HG02763 (cell line): ENCODE measurements around the gene NR3C1.

Experiments used
- ATAC-seq: cut with Tn5 transposase; IDR thresholded peaks from one replicate; pipeline ENCODE4 v1.9.1; 2021; ENCODE audit warnings: mild to moderate bottlenecking, moderate library complexity; ENCODE audit not compliant: unreplicated experiment

Gene NR3C1

DNA sequence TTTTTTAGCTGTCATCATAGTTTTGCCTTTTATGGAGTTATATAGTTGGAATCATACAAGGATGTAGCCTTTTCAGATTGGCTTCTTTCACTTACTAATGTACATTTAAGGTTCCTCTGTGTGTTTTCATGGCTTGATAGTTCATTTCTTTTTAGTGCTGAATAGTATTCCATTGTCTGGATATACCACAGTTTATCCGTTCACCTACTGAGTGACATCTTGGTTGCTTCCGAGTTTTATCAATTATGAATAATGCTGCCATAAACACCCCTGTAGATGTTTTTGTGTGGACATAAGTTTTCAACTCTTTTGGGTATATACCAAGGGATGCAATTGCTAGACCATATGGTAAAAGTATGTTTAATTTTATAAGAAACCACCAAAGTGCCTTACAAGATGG is 136.3 kb downstream of the NR3C1 start:
- ATAC-seq = no peak

DNA sequence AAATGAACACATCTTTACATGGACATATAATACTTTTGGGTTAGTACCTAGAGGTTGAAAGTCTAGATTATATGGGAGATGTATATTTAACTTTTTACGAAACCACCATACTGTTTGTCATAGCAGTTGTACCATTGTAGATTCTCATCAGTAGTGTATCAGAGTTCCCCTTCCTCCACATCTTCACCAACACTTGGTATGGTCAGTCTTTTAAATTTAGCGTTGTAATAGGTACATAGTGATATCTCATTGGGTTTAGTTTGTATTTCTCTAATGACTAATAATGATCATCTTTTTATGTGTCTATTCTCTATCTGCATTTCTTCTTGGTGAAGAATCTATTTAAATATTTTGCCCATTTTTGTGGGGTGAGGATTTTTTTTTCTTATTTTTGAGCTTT is 137.5 kb downstream of the NR3C1 start:
- no peak for ATAC-seq

DNA sequence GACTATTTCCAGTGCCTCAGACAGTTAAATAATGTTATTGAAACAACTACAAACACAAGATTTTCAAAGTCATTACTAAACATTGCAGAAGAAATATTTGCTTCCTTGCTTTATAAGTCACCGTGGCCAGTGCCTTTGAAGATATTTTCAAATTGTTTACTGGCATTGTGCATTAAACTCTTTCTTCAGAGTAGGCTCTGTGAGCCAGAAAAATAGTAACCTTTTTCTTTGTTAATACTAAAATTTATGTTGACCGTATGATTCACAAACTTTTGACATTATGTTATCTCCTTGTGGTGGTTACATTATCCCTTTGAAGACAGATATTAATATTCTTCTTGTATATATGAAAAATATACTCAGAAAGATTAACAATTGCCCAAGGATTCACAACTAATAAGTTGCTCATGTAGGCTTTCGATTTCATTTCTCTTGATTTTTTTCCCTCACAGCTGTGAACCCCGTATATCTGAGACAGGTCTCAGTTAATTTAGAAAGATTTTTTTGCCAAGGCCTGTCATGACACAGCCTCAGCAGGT is 140.1 kb downstream of the NR3C1 start:
- no peak for ATAC-seq

DNA sequence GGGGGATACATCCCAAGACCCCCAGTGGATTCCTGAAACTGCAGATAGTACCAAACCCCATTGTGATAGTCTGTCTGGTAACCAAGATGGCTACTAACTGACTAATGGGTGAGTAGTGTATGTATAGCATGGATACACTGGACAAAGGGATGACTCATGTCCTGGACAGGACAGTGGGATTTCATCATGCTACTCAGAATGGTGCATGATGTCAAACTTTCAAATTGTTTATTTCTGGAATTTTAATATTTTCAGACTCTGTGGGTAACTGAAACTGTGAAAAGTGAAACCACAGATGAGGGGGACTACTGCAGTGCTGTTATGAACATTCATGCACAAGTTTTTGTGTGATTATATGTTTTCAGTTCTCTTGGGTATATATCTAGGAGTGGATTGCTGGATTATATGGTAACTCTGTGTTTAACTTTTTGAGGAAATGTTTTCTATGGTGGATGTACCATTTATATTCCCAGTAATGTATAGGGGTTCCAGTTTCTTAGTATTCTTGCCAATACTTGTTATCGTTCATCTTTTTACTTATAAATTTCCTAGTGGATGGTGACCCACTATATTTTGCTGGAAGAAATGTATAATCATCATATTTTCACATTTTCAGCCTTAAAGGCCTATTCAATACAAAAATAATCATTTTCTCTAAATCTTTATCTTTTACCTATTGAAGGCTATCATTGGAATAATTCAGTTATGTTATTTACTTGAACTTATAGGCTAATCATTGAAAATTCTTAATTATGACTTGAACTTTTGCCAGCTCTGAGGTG is 140.9 kb downstream of the NR3C1 start:
- no peak for ATAC-seq

DNA sequence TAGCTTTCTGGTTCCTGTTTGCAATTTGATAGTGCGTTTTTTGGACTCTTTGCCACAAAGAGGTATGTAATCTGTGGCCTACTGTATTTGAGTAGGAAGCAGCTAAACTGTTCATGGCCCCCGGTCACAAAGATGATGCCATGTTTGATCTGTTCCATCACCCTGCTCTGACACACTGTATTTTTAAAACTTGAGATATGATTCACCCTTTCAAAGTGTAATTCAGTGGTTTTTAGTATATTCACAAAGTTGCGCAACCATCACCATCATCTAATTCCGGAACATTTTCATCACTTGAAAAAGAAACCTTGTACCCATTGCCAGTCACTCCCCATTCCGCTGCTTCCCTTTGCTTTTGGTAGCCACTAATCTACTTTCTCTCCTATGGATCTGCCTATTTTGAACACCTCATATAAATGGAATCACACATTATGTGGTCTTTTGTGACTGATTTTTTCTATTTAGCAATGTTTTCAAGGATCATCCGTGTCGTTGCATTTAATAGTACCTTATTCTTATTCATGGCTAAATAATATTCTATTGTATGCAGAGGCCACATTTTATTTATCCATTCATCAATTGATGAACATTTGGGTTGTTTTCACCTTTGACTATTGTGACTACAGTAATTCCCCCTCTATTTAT is 141.6 kb downstream of the NR3C1 start:
- ATAC-seq = no peak

DNA sequence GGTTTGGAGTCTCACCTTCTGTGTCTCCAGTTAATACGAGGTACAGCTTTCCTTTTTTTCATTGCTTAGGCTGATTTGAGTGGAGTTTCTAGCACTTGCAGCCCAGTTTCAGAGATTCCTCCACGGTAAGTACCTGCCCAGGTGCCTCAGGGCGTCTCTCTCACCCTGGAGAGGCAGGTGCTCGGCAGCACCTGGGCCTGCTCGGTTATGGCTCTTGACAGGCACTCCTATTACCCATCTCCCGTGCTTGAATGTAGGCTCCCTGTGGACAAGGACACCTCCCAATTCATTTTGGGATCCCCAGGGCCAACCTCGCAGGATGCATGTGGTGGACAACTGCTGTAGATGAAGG is 144.3 kb downstream of the NR3C1 start:
- ATAC-seq = no peak

DNA sequence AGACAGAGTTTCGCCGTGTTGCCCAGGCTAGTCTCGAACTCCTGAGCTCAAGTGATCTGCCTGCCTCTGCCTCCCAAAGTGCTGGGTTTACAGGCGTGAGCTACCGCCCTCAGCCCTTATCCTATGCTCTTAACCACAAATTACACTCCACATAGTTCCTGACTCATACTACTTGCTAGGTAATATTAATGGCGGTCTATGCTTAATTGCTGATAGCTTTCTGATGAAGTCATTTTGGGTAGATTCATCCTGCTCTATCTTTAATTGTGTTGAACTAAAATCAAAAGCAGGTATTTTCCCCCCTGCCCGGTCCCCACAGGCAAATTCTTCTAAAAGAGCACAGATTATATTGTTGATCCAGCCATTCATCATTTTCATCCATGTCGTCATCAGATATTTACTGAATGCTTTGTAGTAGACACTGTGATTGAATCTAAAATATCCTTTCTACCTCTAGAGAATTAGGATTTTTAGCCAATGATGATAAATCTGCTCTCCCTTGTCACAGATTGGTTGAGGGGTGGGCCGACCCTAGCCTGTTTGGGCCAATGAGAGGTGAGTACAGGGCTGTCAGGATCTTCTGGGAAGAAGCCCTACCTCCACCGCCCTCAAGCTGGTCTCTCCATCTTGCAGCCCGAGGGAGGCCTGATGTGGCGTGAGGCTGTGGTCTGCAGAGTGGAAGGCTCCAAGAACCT is 144.8 kb downstream of the NR3C1 start:
- no peak for ATAC-seq

DNA sequence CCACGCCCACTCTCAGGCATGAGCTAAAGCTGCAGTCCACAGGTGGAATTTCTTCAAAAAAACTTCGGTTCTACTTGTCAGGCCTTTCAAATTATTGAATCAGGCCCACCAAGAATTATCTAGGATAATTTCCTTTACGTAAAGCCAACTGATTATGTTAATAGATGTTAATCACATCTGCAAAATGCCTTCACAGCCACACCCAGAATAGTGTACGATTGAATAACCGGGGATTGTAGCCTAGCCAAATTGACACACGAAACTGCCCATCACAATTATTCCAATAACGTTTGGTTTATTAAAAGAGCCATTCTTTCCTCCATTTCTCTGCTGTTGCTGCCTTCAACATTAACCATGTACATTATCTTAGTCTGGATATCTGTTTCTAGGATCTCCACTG is 148.7 kb downstream of the NR3C1 start:
- no peak for ATAC-seq

DNA sequence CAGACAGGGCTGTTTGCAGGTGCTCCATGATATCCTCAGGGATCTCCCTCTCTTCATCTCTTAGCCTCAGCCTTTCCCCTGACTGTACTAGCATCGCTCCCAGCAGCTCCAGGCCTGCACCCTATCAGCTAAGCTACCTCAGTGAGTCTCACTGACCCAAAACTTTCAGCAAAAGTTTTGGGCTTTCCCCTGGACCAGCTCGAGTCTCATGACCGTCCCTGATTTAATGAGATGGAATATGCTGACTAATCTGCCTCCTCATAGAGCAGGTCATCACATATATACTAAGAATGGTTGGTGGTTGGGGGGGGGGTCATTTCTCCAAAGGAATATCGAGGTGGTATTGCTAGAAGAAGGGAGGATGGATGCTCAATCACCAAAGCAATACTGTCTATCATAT is 151.5 kb downstream of the NR3C1 start:
- ATAC-seq = no peak

DNA sequence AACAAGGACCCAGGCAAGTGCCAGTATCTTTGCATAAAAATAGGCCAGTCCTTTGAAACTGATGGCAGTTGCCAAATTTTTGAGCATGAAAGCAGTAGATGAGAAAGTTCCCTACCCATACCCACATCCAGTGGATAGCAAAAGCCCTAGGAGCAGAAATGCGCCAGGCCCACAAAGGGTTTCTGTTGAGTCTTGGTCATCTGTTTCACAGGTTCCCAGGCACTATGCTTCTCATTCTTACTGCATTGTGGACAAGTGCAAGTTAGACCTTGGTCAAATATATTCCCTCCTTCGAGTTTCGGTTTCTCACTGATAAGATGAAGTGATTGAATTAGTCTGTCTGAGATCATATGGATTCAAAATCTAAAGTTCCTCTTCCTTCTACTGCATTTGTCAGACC is 152.3 kb downstream of the NR3C1 start:
- no peak for ATAC-seq

DNA sequence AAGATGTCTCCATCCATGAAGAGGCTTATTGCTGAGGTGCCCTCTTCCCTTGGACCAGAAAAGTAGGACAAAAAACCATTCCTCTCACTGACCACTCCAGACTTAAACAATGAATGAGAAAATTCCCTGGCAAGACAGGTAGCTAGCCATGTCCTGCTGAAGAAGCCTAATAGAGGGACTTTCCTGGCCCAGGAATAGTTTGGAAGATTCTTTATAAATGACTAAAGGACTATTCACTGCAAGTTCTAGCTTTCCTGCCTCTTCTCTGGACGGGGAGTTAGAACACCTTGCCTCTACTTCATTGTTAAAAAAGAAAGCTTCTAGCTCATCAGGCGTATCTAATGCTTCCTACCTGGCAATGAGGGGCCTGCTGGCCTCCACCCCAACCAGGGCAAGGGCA is 153.6 kb downstream of the NR3C1 start:
- ATAC-seq = no peak

DNA sequence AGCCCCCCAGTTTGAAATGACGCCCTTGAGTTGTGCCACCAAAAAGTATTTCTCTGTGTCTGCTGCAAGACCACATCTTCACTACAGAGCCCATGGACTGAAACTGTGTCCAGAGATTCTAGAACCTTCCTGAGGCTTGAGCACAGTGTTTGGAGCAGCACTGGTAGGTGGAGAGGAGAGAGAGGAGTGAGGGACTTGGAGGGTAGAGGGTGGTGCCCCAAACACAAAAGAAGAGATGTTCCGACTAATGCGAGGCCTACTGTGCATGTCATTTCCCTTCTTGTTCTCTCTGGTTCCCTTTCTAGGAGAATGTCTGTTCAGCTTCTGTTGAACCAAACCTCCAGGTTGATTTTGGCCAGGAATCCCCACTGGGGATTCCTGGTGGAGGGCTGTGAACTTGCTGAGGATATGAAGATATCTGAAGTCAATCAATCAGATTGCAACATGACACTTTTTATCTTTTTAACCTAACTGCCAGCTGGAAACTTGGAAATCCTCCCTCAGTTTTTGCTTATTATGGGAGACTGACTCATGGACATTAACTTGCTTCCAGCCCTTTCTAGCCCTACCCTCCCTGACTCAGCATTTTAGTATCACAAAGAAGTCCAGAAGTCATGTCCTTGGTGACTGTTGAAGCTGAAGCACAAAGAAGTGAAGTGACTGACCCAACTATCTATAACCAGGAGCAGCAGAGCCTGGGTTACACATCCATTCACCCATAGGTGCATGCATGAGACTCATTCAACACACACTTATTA is 154.5 kb downstream of the NR3C1 start:
- no peak for ATAC-seq

DNA sequence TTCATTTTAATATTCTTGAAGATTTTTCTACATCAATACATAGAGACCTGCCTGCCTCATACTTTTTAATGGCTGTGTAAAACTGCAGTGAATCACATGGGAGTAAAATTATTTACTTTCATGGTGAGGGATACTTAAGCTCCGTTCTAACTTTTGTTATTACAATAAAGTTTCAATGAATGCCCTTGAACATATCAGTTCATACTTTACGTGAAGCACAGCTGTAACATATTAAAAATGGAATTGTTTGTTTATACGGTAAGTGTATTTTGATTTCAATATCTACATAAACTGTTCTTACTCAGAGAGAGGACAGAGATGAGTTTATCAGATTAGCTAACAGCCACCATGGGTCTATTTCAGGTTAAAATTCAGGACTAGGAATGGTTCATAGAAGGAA is 155.1 kb downstream of the NR3C1 start:
- ATAC-seq = no peak

DNA sequence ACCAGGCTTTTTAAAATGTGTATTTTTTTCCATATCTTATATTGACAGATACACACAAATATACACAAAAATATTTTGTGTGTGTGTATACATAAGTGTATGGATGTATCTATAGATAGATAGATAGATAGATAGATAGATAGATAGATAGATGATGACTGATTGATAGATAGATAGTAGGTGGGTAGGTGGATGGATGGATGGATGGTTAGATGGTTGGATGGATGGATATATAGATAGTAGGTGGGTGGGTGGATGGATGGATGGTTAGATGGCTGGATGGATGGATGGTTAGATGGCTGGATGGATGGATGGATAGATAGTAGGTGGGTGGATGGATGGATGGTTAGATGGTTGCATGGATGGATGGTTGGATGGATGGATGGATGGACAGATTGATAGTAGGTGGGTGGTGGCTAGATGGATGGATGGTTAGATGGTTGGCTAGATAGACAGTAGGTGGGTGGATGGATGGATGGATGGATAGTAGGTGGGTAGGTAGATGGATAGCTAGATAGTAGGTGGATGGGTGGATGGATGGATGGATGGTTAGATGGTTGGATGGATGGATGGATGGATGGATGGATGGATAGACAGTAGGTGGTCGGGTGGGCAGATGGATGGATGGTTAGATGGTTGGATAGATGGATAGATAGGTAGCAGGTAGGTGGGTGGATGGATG is 156.2 kb downstream of the NR3C1 start:
- no peak for ATAC-seq

DNA sequence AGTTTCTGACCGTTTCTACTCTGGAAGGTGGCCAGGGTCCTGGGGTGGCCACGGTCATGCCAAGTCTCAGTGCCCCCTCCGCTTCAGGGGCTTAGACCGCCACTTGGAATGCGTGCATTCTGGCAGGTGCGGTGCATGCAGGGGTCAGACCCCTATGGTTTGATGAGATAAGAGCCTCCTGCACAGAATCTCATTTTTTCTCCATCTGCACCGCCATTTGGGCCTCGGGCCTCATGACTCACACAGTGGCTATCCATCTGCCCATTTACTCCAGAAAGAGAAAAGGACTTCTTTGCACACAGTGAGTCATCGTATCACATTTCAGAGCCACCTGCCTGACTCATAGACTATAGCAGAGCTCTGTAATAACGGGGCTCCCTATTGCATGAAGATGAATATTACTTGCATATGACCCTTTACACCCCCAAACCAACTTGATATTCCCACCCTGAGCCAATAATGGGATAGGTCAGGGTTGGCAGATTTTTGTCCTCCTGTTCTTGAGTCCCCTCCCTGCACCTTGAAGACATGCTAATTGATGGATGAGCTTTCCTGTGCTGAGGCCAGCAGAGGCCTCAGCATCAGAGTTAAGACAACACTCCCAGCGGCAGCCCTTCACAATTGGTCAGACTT is 157.4 kb downstream of the NR3C1 start:
- ATAC-seq = no peak

DNA sequence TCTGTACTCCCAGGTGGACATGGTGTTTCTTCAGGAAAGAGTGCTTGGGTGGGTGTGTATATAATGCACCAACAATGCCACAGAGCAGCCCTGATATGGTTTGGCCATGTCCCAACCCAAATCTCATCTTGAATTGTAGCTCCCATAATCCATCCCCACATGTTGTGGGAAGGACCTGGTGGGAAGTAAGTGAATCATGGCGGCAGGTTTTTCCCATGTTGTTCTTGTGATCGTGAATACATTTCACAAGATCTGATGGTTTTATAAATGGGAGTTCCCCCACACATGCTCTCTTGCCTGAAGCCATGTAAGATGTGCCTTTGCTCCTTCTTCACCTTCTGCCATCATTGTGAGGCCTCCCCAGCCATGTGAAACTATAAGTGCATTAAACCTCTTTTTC is 158.5 kb downstream of the NR3C1 start:
- ATAC-seq = no peak

DNA sequence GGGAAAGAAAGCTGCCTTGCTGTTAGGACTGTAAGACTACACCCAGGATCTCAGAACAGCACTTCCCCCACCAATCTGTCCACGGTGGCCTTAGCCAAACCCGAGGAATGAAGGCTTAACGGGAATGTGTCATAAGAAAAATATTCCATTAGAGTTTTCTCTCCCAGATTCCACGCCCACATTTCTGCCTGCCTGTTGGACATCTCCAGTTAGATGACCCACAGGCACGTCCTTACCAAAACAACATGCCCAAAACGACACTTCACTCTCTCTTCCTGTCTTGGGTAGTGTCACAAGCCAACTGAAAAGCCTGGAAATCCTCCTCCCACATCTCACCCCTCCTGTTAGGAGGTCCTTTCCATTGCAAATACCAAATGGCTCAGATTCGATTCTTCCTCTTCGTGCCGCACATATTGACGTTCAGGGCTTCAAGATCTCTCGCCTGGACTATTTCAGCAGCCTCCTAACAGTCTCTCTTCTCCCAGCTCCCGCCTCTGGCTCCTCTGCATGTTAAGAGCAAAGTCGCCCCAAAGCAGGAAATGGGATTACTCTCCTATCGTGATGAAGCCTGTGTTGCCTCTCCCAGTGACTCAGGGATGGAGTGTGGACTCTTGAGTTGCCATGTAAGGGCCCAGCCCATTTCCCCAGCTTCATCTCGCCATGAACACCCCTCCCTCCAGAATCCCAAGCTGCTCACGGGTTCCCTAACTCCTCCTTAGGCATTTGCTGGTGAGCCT is 159.3 kb downstream of the NR3C1 start:
- ATAC-seq = no peak

DNA sequence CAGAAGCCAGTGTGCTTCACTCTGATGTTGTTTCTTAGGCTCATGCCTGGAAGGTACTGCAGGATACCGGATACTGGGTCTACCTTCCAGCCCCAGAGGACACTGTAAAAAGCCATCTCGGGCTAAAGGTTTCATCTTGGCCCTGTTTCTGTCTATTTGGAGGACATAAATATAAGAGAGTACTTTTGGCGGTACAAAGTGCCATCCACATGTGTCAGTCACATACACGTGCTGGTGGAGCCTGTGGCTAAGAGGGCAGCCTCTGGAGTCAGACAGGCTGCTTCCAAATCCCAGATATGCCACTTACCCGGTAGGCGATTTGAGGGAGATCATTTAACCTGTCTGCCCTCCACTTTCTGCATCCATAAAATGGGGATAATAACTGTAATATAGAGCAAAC is 160.4 kb downstream of the NR3C1 start:
- no peak for ATAC-seq

DNA sequence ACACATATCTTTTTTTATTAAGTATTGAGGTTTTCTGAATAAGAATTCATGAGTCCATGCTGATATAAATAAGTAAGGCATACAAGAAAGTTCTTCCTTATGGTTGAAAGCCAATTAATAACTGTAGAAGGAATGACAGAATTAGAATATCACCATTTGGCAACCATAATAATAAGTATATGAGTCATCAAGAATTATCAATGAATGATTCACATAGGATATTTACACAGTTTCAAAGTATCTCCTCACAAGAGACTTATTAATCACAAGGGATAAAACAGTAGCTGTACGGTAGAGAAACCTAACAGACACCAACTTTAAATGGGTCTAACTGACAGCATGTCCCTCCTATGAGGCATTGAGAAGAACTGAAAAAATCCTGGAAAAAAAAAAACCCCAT is 161.6 kb downstream of the NR3C1 start:
- no peak for ATAC-seq
